GM19193 (cell line): ENCODE data around the gene PAM16.

Experiments
- POLR2A ChIP-seq: IDR thresholded peaks from 4 replicates; pipeline ENCODE4 v1.6.1; 2011; ENCODE audit not compliant: insufficient read depth, insufficient read length; ENCODE audit errors: extremely low read depth

The PAM16 gene

DNA sequence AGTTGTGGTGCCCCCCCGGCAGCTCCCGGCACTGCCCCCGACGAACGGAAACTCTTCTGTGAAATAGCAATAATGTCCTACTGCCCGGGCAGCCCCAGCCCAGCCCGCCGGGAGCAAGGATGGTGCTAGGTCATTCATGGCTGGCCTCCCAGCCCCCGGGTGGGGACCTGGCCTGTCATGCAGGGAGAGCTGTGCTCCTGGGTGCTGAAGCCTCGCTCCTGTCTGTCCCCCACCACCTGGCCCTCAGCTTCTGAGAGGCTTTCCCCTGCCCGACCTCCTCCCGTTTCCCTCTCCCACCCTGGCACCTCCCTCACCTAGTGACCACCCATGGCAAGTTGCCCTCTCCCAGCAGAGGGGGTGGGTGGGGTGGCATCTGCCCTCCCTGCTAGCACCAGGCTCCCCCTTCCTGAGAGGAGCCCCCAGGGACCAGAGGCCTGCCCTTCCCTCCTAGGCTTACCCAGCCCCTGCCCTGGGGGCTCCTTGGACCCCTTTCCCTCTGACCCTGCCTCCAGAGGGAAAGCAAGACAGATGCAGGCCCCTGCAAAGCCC is 13.5 kb downstream of the PAM16 start:
- no peak for TF ChIP-seq POLR2A

- TF ChIP-seq POLR2A = no peak
Measured at GRCh38 chr16:4336701-4337539, 14.2 kb downstream of the PAM16 start.

GRCh38 chr16:4334724-4335495 is 16.2 kb downstream of the PAM16 start:
- no peak for TF ChIP-seq POLR2A

DNA sequence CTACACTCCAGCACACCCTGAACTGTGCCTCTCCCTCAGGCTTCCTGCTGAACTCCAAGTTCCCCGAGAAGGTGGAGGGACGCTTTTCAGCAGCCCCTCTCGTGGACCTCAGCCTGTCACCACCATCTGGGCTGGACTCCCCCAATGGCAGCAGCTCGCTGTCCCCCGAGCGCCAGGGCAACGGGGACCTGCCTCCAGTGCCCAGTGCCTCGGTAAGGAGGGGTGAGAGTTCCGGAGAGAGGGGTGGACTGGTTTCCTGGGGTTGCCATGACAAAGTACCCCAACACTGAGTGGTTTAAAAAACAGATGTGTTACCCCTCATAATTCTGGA is 17.8 kb downstream of the PAM16 start:
- TF ChIP-seq POLR2A = no peak

GRCh38 chr16:4332623-4333307 is 18.4 kb downstream of the PAM16 start:
- TF ChIP-seq POLR2A = no peak

DNA sequence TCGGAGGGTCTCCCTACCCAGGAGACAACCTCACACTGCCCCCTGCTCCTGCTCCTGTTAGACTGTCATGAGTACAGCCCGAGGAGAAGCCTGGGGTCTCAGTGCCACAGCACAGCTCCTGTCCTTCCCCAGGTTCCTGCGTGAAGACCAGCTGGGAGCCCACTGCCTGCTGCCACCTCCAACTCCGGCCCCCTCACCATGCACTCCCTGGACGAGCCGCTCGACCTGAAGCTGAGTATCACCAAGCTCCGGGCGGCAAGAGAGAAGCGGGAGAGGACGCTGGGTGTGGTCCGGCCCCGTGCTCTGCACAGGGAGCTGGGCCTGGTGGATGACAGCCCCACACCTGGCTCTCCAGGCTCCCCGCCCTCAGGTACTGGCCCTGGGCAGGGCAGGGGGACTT is 19.0 kb downstream of the PAM16 start:
- no peak for TF ChIP-seq POLR2A

DNA sequence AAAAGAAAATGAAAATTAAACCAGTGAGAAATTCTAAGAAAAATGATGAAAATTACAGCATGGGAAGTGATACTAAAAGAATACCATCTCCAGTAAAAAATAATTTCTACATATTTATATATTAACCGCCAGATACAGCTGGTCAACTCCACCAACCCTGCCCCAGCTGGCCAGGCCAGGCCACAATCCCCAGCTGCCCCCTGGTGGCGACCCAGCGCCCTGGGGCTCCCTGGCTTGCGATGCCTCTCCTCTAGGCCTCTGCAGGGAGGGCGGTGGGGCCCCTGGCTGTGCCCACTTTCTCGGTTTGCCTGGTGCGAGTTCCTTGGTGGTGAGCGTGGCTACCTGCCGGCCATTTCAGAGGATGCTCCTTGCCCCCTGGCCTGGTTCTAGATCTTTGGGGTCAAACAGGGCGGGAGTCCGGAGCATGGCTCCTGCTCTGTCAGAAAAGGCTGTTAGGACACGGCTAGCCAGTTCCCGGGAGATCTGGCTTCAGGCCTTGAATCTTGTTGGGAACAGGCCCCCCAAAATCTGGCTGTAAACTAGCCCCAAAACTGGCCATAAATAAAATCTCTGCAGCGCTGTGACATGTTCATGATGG is 20.7 kb downstream of the PAM16 start:
- TF ChIP-seq POLR2A = no peak

GRCh38 chr16:4328782-4329775 is 22.0 kb downstream of the PAM16 start:
- TF ChIP-seq POLR2A = no peak

- TF ChIP-seq POLR2A = no peak
Measured at GRCh38 chr16:4328046-4328781, 22.9 kb downstream of the PAM16 start.

DNA sequence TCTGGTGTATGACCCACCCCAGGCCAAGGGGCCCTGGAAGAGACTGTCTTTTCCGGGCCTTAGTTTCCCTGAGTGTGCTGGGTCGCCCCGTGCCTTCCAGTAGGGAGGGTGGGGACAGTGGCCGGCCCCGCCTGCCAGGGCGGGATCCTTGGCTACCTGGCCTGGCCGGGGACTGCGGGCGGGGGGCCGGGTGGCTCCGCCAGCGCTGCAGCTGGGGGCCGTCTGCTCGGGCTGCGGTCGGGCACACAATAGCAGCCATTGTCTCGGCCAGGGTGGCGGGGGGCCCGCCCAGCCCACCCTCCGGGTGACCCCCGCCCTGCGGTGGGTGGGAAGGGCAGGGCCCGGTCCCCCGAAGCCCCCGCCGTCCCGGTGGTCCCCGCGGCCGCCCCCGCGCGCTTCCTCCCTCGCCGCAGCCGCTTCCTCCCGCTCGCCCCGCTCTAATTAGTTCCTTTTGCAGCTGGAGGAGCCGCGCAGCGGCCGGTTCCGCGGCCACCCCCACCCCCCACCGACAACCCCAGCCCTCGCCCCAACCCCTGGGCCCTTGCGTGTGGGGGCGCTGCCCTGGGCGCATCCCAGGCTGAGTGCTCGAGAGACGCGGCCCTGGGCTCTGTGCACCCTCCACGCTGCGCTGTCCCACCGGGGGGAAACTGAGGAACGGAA is 23.6 kb downstream of the PAM16 start:
- no peak for TF ChIP-seq POLR2A

GRCh38 chr16:4325253-4325758 is 25.8 kb downstream of the PAM16 start:
- TF ChIP-seq POLR2A = no peak

DNA sequence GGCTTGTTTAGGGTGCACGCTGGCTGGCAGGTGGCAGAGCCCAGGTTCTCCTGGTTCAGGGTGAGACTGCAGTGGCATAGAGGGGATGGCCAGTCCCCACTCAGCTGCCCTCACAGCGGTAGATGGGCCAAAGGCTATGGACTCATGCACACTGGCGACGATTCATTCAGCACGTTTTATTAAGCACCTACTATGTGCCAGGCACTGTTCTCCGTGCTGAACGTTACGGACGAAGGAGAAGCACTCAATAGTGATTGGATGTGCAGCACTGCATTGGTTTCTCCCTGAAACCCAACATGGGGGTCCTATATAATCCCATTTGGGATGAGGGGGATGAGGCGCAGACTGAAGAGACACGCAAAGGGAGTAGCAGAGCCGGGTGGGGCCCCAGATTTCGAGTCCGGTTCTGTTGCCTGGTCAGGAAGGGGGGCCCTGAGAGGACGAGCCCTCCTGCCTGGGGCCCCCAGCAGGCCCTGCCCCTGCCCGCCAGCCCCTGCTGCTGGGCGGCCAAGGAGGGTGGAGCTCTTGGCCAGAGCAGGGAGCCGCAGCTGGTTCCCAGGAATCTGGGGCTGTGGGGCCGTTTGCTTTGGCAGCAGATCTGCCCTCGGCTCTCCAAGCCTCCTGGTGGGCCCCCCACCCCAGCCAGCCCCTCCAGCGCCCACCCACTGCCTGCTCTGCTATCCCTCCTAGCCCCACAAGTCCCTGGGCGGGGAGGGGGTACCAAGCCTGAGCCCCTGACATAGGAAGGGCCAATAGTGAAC is 26.4 kb downstream of the PAM16 start:
- no peak for TF ChIP-seq POLR2A
